Measurements from ENCODE around the gene CARD10. TPM values are rescaled to one million over a fixed set of nuclear protein-coding genes. Genes with fewer than 3 reads are reported as not detected.

CARD10 gene
- total and polyA plus RNA-seq, 4 donors: 7.8 to 14.0 (median 8.4) TPM

DNA sequence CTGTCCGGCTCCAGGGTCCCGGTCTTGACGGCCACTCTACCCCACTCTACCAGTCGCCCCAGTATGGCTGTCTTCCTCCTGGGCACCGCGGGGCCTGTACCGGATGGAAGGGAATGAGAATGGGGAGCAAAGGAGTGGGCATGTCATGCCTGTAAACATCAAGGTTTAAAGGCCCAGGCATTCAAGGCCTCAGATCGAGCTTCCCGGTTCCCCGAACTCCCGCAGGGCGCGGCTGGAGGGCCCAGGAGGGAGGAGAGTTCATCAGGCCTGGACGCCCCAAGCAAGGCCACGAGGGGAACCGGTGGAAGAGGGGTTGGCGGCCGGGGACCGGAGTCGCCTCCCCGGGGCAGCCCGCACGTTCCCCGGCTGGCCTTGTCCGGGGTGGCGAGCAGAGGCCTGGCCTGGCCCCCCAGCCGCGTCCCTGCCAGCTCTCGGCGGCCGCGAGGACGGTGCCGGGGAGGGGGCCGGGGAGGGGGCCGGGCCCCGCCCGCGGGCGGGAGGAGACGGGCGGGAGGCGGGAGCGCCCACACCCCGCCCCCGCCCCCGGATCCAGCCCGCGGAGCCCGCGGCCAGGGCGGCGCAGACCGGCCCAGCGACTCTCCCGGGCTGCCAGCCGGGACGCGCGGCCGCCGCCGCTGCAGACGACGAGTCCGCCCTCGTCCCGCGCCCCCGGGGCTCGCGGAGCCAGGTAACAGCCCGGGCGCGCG is 40.8 kb upstream of the CARD10 start, which contains the start of gene CDC42EP1:
Gene CDC42EP1, plus strand, starts transcription at position 580 of the 707 bp plus-strand sequence. CDS start 5,870 bp downstream, outside the sequence.
- no peak for DNase-seq (ENCODE audit: low spot score)
- H3K4me3 ChIP-seq (ENCODE audit: low read depth in 1 of 3, low read length in 3 of 3): peak within 1 kb of the TSS; percentile 46 to 92 (median 87)
- H3K27me3 ChIP-seq (ENCODE audit: control insufficient read depth in 4 of 4, insufficient read depth in 4 of 4, low read length in 3 of 4): no peaks in the 10 kb centered on the region
- peak within 1 kb of the TSS; percentile 75 to 93 for H3K9ac ChIP-seq (ENCODE audit: low read depth in 1 of 2, low read length in 2 of 2)
- H3K4me1 ChIP-seq (ENCODE audit: control insufficient read depth in 4 of 4, insufficient read depth in 4 of 4, low read length in 3 of 4): peaks cover 32 to 62% (median 49%) of the 10 kb centered on the region in 4 donors
- no peaks in the 10 kb centered on the region for H3K36me3 ChIP-seq (ENCODE audit: control insufficient read depth in 4 of 4, insufficient read depth in 3 of 4, low read depth in 1 of 4, low read length in 3 of 4)
- peak within 1 kb of the TSS; percentile 94 to 100 for H3K27ac ChIP-seq (ENCODE audit: low read depth in 1 of 2, low read length in 2 of 2)
- peak; percentile 32 for TF ChIP-seq RXRA (IDR thresholded peaks at IDR 0.05)
- TF ChIP-seq, protein P1, sequence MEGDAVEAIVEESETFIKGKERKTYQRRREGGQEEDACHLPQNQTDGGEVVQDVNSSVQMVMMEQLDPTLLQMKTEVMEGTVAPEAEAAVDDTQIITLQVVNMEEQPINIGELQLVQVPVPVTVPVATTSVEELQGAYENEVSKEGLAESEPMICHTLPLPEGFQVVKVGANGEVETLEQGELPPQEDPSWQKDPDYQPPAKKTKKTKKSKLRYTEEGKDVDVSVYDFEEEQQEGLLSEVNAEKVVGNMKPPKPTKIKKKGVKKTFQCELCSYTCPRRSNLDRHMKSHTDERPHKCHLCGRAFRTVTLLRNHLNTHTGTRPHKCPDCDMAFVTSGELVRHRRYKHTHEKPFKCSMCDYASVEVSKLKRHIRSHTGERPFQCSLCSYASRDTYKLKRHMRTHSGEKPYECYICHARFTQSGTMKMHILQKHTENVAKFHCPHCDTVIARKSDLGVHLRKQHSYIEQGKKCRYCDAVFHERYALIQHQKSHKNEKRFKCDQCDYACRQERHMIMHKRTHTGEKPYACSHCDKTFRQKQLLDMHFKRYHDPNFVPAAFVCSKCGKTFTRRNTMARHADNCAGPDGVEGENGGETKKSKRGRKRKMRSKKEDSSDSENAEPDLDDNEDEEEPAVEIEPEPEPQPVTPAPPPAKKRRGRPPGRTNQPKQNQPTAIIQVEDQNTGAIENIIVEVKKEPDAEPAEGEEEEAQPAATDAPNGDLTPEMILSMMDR (IDR thresholded peaks at IDR 0.05; ENCODE audit: low read depth, low read length, missing input control): no peak
- peak; percentile 56 for TF ChIP-seq YY1 (IDR thresholded peaks at IDR 0.05)
- peak in 1 of 2 donors; percentile 6 for TF ChIP-seq HNF4A (conservative IDR thresholded peaks at IDR 0.05)
- WGBS: 4% methylated on average over 76 of the region's 76 CpGs
- no peaks in the 10 kb centered on the region for H3K9me3 ChIP-seq (ENCODE audit: control insufficient read depth in 4 of 4, low read length in 3 of 4)

DNA sequence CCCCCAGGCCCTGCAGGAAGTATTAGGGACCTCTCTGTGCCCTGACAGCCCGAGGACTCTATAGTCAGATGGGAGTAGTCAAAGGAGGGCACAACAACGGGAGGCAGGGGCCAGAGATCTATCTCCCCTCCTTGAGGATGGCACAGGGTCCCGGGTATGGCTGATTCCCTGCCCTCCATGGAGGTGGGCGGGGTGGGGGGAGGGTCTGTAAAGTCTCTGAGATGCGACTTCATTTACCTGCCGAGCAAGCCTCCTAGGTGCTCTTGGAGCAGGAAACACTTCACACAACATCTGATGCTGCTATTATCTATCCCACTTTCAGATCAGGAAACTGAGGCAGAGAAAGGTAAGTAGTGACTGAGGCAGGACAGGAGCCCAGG is 40.3 kb upstream of the CARD10 start:
- DNase-seq (ENCODE audit: low spot score): no peak
- H3K27ac ChIP-seq (ENCODE audit: low read depth in 1 of 2, low read length in 2 of 2): peak overlapping the region; percentile 94 to 96

More for the DNA sequence above, 40.3 kb upstream of the CARD10 start:
- no peaks in the 10 kb centered on the region for H3K27me3 ChIP-seq (ENCODE audit: control insufficient read depth in 4 of 4, insufficient read depth in 4 of 4, low read length in 3 of 4)
- peak overlapping the region in 2 of 3 donors; percentile 40 to 92 for H3K4me3 ChIP-seq (ENCODE audit: low read depth in 1 of 3, low read length in 3 of 3)
- H3K9me3 ChIP-seq (ENCODE audit: control insufficient read depth in 4 of 4, low read length in 3 of 4): no peaks in the 10 kb centered on the region
- peak overlapping the region; percentile 63 to 75 for H3K9ac ChIP-seq (ENCODE audit: low read depth in 1 of 2, low read length in 2 of 2)
- no peak for TF ChIP-seq NR2F2 (IDR thresholded peaks at IDR 0.05)
- TF ChIP-seq HNF4A (conservative IDR thresholded peaks at IDR 0.05): no peak
- TF ChIP-seq, protein P1 (IDR thresholded peaks at IDR 0.05; ENCODE audit: low read depth, low read length, missing input control): no peak
- TF ChIP-seq, protein P2, sequence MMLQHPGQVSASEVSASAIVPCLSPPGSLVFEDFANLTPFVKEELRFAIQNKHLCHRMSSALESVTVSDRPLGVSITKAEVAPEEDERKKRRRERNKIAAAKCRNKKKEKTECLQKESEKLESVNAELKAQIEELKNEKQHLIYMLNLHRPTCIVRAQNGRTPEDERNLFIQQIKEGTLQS (IDR thresholded peaks at IDR 0.05): no peak
- TF ChIP-seq TAF1 (conservative IDR thresholded peaks at IDR 0.05): no peak
- no peak for TF ChIP-seq EGR1 (IDR thresholded peaks at IDR 0.05; ENCODE audit: low read depth in 2 of 2)
- no peak for TF ChIP-seq SP1 (IDR thresholded peaks at IDR 0.05)
- no peak for TF ChIP-seq GABPA (IDR thresholded peaks at IDR 0.05 in 1 of 2, conservative IDR thresholded peaks at IDR 0.05 in 1 of 2)
- no peak for TF ChIP-seq YY1 (IDR thresholded peaks at IDR 0.05)
- TF ChIP-seq, protein P3, sequence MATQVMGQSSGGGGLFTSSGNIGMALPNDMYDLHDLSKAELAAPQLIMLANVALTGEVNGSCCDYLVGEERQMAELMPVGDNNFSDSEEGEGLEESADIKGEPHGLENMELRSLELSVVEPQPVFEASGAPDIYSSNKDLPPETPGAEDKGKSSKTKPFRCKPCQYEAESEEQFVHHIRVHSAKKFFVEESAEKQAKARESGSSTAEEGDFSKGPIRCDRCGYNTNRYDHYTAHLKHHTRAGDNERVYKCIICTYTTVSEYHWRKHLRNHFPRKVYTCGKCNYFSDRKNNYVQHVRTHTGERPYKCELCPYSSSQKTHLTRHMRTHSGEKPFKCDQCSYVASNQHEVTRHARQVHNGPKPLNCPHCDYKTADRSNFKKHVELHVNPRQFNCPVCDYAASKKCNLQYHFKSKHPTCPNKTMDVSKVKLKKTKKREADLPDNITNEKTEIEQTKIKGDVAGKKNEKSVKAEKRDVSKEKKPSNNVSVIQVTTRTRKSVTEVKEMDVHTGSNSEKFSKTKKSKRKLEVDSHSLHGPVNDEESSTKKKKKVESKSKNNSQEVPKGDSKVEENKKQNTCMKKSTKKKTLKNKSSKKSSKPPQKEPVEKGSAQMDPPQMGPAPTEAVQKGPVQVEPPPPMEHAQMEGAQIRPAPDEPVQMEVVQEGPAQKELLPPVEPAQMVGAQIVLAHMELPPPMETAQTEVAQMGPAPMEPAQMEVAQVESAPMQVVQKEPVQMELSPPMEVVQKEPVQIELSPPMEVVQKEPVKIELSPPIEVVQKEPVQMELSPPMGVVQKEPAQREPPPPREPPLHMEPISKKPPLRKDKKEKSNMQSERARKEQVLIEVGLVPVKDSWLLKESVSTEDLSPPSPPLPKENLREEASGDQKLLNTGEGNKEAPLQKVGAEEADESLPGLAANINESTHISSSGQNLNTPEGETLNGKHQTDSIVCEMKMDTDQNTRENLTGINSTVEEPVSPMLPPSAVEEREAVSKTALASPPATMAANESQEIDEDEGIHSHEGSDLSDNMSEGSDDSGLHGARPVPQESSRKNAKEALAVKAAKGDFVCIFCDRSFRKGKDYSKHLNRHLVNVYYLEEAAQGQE (IDR thresholded peaks at IDR 0.05): no peak
- TF ChIP-seq FOXA1 (IDR thresholded peaks at IDR 0.05): no peak
- TF ChIP-seq JUND (IDR thresholded peaks at IDR 0.05): no peak
- TF ChIP-seq FOXA2 (IDR thresholded peaks at IDR 0.05): no peak
- TF ChIP-seq HNF4G (IDR thresholded peaks at IDR 0.05): no peak
- TF ChIP-seq, protein P4, sequence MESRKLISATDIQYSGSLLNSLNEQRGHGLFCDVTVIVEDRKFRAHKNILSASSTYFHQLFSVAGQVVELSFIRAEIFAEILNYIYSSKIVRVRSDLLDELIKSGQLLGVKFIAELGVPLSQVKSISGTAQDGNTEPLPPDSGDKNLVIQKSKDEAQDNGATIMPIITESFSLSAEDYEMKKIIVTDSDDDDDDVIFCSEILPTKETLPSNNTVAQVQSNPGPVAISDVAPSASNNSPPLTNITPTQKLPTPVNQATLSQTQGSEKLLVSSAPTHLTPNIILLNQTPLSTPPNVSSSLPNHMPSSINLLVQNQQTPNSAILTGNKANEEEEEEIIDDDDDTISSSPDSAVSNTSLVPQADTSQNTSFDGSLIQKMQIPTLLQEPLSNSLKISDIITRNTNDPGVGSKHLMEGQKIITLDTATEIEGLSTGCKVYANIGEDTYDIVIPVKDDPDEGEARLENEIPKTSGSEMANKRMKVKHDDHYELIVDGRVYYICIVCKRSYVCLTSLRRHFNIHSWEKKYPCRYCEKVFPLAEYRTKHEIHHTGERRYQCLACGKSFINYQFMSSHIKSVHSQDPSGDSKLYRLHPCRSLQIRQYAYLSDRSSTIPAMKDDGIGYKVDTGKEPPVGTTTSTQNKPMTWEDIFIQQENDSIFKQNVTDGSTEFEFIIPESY (IDR thresholded peaks at IDR 0.05): no peak
- TF ChIP-seq RXRA (IDR thresholded peaks at IDR 0.05): no peak
- peaks cover 32 to 58% (median 46%) of the 10 kb centered on the region in 4 donors for H3K4me1 ChIP-seq (ENCODE audit: control insufficient read depth in 4 of 4, insufficient read depth in 4 of 4, low read length in 3 of 4)
- 72% methylated on average over 6 of the region's 6 CpGs for WGBS
- no peaks in the 10 kb centered on the region for H3K36me3 ChIP-seq (ENCODE audit: control insufficient read depth in 4 of 4, insufficient read depth in 3 of 4, low read depth in 1 of 4, low read length in 3 of 4)

Measured in liver (tissue), 9 donors.